Measurements from ENCODE around the gene SAP25. TPM values are rescaled to one million over a fixed set of nuclear protein-coding genes. Genes with fewer than 3 reads are reported as not detected.

The SAP25 gene
- total and polyA plus RNA-seq, 2 donors (not counting 1 experiment from before 2014, with no cell fraction given) = 51.7 to 71.9 TPM

GRCh38 chr7:100591596-100591995 is 17.9 kb upstream of the SAP25 start:
- TF ChIP-seq, protein P1, sequence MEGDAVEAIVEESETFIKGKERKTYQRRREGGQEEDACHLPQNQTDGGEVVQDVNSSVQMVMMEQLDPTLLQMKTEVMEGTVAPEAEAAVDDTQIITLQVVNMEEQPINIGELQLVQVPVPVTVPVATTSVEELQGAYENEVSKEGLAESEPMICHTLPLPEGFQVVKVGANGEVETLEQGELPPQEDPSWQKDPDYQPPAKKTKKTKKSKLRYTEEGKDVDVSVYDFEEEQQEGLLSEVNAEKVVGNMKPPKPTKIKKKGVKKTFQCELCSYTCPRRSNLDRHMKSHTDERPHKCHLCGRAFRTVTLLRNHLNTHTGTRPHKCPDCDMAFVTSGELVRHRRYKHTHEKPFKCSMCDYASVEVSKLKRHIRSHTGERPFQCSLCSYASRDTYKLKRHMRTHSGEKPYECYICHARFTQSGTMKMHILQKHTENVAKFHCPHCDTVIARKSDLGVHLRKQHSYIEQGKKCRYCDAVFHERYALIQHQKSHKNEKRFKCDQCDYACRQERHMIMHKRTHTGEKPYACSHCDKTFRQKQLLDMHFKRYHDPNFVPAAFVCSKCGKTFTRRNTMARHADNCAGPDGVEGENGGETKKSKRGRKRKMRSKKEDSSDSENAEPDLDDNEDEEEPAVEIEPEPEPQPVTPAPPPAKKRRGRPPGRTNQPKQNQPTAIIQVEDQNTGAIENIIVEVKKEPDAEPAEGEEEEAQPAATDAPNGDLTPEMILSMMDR (IDR thresholded peaks at IDR 0.05) = no peak
- TF ChIP-seq EZH2 (IDR thresholded peaks at IDR 0.05; ENCODE audit: borderline replicate concordance, insufficient read depth, low read depth, low read length, poor library complexity, severe bottlenecking) = no peak
- no peak overlapping the region for H3K27ac ChIP-seq (ENCODE audit: low read length in 2 of 2)
- peaks cover 0 to 22% (median 7%) of the 10 kb centered on the region in 4 experiments for H3K27me3 ChIP-seq (replicated peaks in 1 of 4; ENCODE audit: control extremely low read depth in 1 of 4, control insufficient read depth in 3 of 4, insufficient read depth in 4 of 4, low read length in 3 of 4)
- H3K4me1 ChIP-seq (ENCODE audit: control insufficient read depth in 2 of 2, insufficient read depth in 2 of 2, low read length in 2 of 2) = peaks cover 4 to 6% of the 10 kb centered on the region in 2 donors
- H3K9ac ChIP-seq (ENCODE audit: low read length) = no peak overlapping the region
- POLR2A ChIA-PET = interaction anchor here (0.7 kb wide), 1 partner anchor 94 kb away, joined by 4 read pairs; no protein-coding TSS in a partner anchor
- no peaks in the 10 kb centered on the region for H3K9me3 ChIP-seq (ENCODE audit: control extremely low read depth in 1 of 3, control insufficient read depth in 2 of 3, insufficient read depth in 1 of 3, low read length in 2 of 3)
- DNase-seq = no peak
- no peak overlapping the region for H3K4me2 ChIP-seq (replicated peaks; ENCODE audit: low read depth, low read length, poor library complexity, severe bottlenecking)
- intact Hi-C loops (cut with micrococcal nuclease) = no loop called here
- Mint-ChIP-seq H3K4me3 (no peak overlapping the region), H3K27me3 (peaks cover 19% of the 10 kb centered on the region), H3K27ac (no peak overlapping the region), H3K4me1 (peaks cover 7% of the 10 kb centered on the region), H3K9me3 (ENCODE audit: insufficient read depth) (no peaks in the 10 kb centered on the region)
- CTCF ChIA-PET = interaction anchor here (1.3 to 11.1 kb wide), 3 partner anchors 14 to 29 kb away, joined by 3 to 226 read pairs (median 5); partner anchors contain the start of gene MOSPD3
- no peaks in the 10 kb centered on the region for H4K20me1 ChIP-seq (ENCODE audit: control insufficient read depth, insufficient read depth, low read length, poor library complexity, severe bottlenecking)
- H2AFZ ChIP-seq (ENCODE audit: insufficient read depth, low read depth, low read length, poor library complexity, severe bottlenecking) = no peak overlapping the region
- H3K36me3 ChIP-seq (replicated peaks in 1 of 2; ENCODE audit: control extremely low read depth in 1 of 2, control insufficient read depth in 1 of 2, extremely low read depth in 1 of 2, insufficient read depth in 2 of 2, low read length in 1 of 2) = no peaks in the 10 kb centered on the region
- no peak overlapping the region for H3K4me3 ChIP-seq (ENCODE audit: control extremely low read depth in 1 of 5, extremely low read depth in 1 of 5, insufficient read depth in 1 of 5, low read depth in 2 of 5, low read length in 4 of 5)
- no peak for ATAC-seq (ENCODE audit: low read depth)
- WGBS (ENCODE audit: insufficient coverage) = 95% methylated on average over 14 of the region's 17 CpGs
- H3K79me2 ChIP-seq (ENCODE audit: control insufficient read depth, insufficient read depth, low read length) = peaks cover 3% of the 10 kb centered on the region

DNA sequence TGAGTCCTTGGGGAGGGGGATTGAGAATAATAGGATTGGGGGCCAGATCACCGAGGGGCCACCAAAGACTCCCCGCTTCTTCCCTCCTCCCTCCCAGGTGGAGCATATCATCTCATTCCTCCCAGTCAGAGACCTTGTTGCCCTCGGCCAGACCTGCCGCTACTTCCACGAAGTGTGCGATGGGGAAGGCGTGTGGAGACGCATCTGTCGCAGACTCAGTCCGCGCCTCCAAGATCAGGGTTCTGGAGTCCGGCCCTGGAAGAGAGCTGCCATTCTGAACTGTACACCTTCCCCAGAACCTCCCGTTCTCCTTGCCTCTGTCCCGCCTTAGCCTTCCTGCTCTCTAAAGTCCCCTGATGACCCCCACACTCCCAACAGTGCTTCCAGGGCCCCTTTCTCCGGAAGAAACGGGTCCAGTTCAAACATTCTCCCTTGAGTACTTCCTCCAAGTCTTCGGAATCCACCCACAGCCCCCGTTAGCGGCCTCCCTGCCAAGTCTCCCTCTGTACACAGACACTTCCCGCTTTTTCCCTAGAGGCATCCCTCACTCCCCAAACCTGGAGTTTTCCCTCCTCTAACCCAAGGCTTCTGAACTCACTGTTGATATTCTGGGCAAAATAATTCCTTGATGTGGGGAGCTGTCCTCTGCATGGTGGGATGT is 16.5 kb upstream of the SAP25 start:
- DNase-seq = no peak
- no peak overlapping the region for H3K4me2 ChIP-seq (replicated peaks; ENCODE audit: low read depth, low read length, poor library complexity, severe bottlenecking)
- ChIA-PET POLR2A (no interaction called here), CTCF (interaction anchor here (1.5 to 11.1 kb wide), 5 partner anchors 19 to 120 kb away, joined by 5 to 226 read pairs (median 10); partner anchors contain the start of gene MOSPD3)
- Mint-ChIP-seq H3K4me3 (no peak overlapping the region), H3K9me3 (ENCODE audit: insufficient read depth) (no peaks in the 10 kb centered on the region), H3K27ac (no peak overlapping the region), H3K4me1 (peaks cover 13% of the 10 kb centered on the region), H3K27me3 (peaks cover 19% of the 10 kb centered on the region)
- intact Hi-C loops (cut with micrococcal nuclease) = no loop called here
- no peak overlapping the region for H3K9ac ChIP-seq (ENCODE audit: low read length)
- no peak overlapping the region for H3K4me3 ChIP-seq (ENCODE audit: control extremely low read depth in 1 of 5, extremely low read depth in 1 of 5, insufficient read depth in 1 of 5, low read depth in 2 of 5, low read length in 4 of 5)
- H3K27ac ChIP-seq (ENCODE audit: low read length in 2 of 2) = no peak overlapping the region
- no peak overlapping the region for H2AFZ ChIP-seq (ENCODE audit: insufficient read depth, low read depth, low read length, poor library complexity, severe bottlenecking)
- peaks cover 0 to 22% (median 7%) of the 10 kb centered on the region in 4 experiments for H3K27me3 ChIP-seq (replicated peaks in 1 of 4; ENCODE audit: control extremely low read depth in 1 of 4, control insufficient read depth in 3 of 4, insufficient read depth in 4 of 4, low read length in 3 of 4)
- ATAC-seq (ENCODE audit: low read depth) = no peak
- no peaks in the 10 kb centered on the region for H3K9me3 ChIP-seq (ENCODE audit: control extremely low read depth in 1 of 3, control insufficient read depth in 2 of 3, insufficient read depth in 1 of 3, low read length in 2 of 3)
- 53% methylated on average over 18 of the region's 20 CpGs for WGBS (ENCODE audit: insufficient coverage)
- peaks cover 7% of the 10 kb centered on the region for H3K79me2 ChIP-seq (ENCODE audit: control insufficient read depth, insufficient read depth, low read length)
- peaks cover 4 to 7% of the 10 kb centered on the region in 2 donors for H3K4me1 ChIP-seq (ENCODE audit: control insufficient read depth in 2 of 2, insufficient read depth in 2 of 2, low read length in 2 of 2)
- H4K20me1 ChIP-seq (ENCODE audit: control insufficient read depth, insufficient read depth, low read length, poor library complexity, severe bottlenecking) = peaks cover 8% of the 10 kb centered on the region
- no peaks in the 10 kb centered on the region for H3K36me3 ChIP-seq (replicated peaks in 1 of 2; ENCODE audit: control extremely low read depth in 1 of 2, control insufficient read depth in 1 of 2, extremely low read depth in 1 of 2, insufficient read depth in 2 of 2, low read length in 1 of 2)
- TF ChIP-seq EZH2 (IDR thresholded peaks at IDR 0.05; ENCODE audit: borderline replicate concordance, insufficient read depth, low read depth, low read length, poor library complexity, severe bottlenecking) = no peak
- TF ChIP-seq, protein P1 (IDR thresholded peaks at IDR 0.05) = no peak
